Measurements from ENCODE around the gene ERG. TPM values are rescaled to one million over a fixed set of nuclear protein-coding genes. Genes with fewer than 3 reads are reported as not detected.

Gene ERG
- total RNA-seq, 1 experiment from 2014 or later, result 4.5 TPM

- TF ChIP-seq ZMAT4 (CRISPR knock-in tag; IDR thresholded peaks at IDR 0.05), result no peak
- TF ChIP-seq ZNF281 (CRISPR knock-in tag; IDR thresholded peaks at IDR 0.05), result no peak
- TF ChIP-seq ATF6 (CRISPR knock-in tag; IDR thresholded peaks at IDR 0.05), result no peak
- no peak for TF ChIP-seq ZNF219 (CRISPR knock-in tag; IDR thresholded peaks at IDR 0.05; ENCODE audit: borderline replicate concordance)
These were observed 109.0 kb downstream of the ERG start (continued) for GRCh38 chr21:38389354-38389676.

GRCh38 chr21:38388647-38389353, 109.5 kb downstream of the ERG start:
- Mint-ChIP-seq H3K27ac (no peak overlapping the region), H3K4me3 (no peak overlapping the region), H3K36me3 (0 out of 2 replicates have a peak, but pooled peaks cover 3% of the 10 kb centered on the region), H3K9me3 (peaks cover 4% of the 10 kb centered on the region), H3K4me1 (peaks cover 12% of the 10 kb centered on the region), H3K27me3 (ENCODE audit: low read depth) (no peaks in the 10 kb centered on the region)
- POLR2A ChIA-PET, result no interaction called here
- ATAC-seq (no peak), DNase-seq (ENCODE audit: low spot score) (no peak)
- TF ChIP-seq RELA (CRISPR knock-in tag; IDR thresholded peaks at IDR 0.05; ENCODE audit: borderline replicate concordance) (no peak), JAZF1 (CRISPR knock-in tag; IDR thresholded peaks at IDR 0.05) (no peak), AFF4 (CRISPR knock-in tag; IDR thresholded peaks at IDR 0.05; ENCODE audit: borderline replicate concordance) (no peak), ERG (CRISPR knock-in tag; IDR thresholded peaks at IDR 0.05) (no peak), E2F4 (CRISPR knock-in tag; IDR thresholded peaks at IDR 0.05; ENCODE audit: borderline replicate concordance, low read depth) (no peak), ARID4B (CRISPR knock-in tag; IDR thresholded peaks at IDR 0.05; ENCODE audit: borderline replicate concordance) (no peak), ATF6 (CRISPR knock-in tag; IDR thresholded peaks at IDR 0.05) (no peak), FOXP4 (CRISPR knock-in tag; IDR thresholded peaks at IDR 0.05) (no peak), GTF2I (CRISPR knock-in tag; conservative IDR thresholded peaks at IDR 0.05) (no peak)
- CTCF ChIA-PET, result interaction anchor here (1.1 kb wide), 1 partner anchor 37 kb away, joined by 3 read pairs; no protein-coding TSS in a partner anchor

Data from WTC11 (cell line).